ENCODE results near the gene DAPK1. TPM values are rescaled to one million over a fixed set of nuclear protein-coding genes. Genes with fewer than 3 reads are reported as not detected.

Gene DAPK1
- total RNA-seq, 1 donor from 2014 or later, result 3.6 TPM

DNA sequence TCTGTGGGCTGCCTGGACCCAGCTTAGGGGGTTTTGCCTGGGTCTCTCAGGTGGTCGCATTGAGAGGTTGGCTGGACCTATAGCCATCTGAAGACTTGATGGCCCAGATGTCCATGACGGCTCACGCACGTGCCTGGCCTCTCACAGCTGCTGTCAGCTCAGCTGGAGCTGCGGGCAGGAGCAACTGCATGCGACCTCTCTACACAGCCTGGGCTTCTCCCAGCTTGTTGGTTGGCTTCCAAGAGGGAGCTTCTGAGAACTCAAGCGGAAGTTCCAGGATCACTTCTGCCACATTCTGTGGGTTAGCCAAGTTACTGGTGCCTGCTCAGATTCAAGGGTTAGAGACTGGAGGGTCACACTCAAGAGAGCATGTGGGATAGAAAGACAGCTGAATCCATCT is 99.2 kb downstream of the DAPK1 start:
- Mint-ChIP-seq H3K9me3 (no peaks in the 10 kb centered on the region), H3K4me3 (no peak overlapping the region), H3K4me1 (no peaks in the 10 kb centered on the region), H3K27me3 (peaks cover 2% of the 10 kb centered on the region), H3K27ac (no peak overlapping the region), H3K36me3 (ENCODE audit: low read depth) (no peaks in the 10 kb centered on the region)
- intact Hi-C loops (cut with micrococcal nuclease), result no loop called here
- no peak for DNase-seq

DNA sequence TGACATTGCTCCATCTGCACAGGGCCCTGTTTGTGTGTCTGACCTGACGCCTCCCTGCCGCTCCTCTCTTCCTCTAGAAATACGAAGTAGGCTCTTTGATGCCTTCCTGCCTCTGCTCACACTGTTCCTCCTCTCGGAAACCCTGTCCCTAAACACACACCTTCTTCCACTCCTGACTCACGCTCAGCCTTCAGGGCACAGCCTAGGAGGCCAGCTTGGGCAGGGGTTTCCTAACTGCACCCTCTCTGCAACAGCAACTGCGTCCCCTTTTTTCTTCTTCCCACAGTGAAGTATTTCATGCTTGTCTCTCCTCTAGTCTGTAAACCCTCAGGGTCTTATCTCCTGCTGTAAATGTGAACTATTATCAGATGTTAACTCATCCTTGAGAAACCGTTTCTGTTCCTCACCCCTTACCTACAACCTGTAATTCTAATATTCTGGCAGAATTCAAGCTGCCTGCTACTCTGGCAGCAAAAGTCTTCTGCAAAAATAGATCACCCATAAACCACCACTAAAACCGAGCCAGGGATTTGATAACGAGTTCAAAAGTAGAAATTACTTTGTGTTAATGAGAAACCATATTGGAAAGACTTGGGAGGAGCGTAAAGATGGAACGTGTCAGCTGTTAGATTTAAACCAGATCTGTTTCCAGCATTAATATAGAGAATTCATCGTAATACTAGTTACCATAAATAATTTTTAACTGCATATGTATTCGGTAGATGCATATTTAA is 100.2 kb downstream of the DAPK1 start:
- intact Hi-C loops (cut with micrococcal nuclease), result no loop called here
- no peaks in the 10 kb centered on the region for H3K36me3 Mint-ChIP-seq (ENCODE audit: low read depth)
- no peaks in the 10 kb centered on the region for H3K9me3 Mint-ChIP-seq
- no peak overlapping the region for H3K27ac Mint-ChIP-seq
- no peaks in the 10 kb centered on the region for H3K4me1 Mint-ChIP-seq
- no peak for DNase-seq
- H3K4me3 Mint-ChIP-seq, result no peak overlapping the region
- peaks cover 2% of the 10 kb centered on the region for H3K27me3 Mint-ChIP-seq

DNA sequence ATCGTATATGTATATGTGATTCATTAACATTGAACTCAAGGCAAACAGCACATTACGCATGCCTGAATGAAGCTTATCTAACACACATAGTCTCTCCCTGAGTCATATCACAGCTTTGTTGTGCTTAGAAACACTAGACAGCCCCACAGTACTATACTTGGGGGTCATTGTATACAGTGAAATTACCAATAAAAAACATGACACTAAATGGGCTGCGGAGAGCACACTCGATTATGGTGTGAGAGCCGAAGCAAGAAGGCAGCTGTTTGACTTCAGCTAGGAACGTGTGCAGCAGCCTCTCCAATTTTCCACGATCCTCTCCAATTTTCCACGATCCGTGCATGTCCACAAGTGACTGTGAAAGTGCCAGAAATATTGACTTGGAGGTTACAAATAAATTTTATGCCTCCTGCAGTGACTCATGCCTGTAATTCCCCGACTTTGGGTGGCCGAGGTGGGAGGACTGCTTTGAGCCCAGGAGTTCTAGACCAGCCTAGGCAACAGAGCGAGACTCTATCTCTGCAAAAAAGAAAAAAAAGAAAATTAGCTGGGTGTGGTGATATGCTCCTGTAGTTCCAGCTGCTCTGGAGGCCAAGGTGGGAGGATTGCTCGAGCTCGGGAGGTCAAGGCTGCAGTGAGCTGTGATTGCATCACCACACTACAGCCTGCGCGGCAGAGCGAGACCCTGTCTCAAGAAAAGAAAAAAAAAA is 102.4 kb downstream of the DAPK1 start:
- H3K27ac Mint-ChIP-seq, result no peak overlapping the region
- intact Hi-C loops (cut with micrococcal nuclease), result no loop called here
- peaks cover 6% of the 10 kb centered on the region for H3K27me3 Mint-ChIP-seq
- H3K4me1 Mint-ChIP-seq, result no peaks in the 10 kb centered on the region
- H3K36me3 Mint-ChIP-seq (ENCODE audit: low read depth), result no peaks in the 10 kb centered on the region
- H3K4me3 Mint-ChIP-seq, result no peak overlapping the region
- DNase-seq, result no peak
- H3K9me3 Mint-ChIP-seq, result no peaks in the 10 kb centered on the region

DNA sequence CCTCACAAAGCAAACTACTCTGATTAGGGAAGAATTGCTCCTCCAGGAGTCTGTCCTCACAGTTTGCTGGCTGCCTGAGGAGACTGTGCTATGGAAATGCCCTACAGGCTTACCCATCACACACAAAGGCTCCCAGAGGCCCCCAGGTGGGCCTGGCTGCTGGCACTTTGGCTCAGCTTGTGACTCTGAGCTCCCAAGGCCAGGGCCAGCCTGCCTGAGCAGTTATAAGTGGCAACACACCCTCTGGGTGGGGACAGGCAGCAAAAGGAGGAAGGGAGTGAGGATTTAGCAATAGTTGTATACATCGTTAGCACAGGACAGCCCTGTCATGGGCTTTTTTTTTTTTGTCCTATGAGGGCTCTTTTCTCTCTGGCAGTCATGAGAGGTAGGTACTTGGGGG is 103.5 kb downstream of the DAPK1 start:
- intact Hi-C loops (cut with micrococcal nuclease), result no loop called here
- Mint-ChIP-seq H3K4me1 (peaks cover 2% of the 10 kb centered on the region), H3K27ac (no peak overlapping the region), H3K27me3 (peaks cover 15% of the 10 kb centered on the region), H3K9me3 (no peaks in the 10 kb centered on the region), H3K4me3 (no peak overlapping the region), H3K36me3 (ENCODE audit: low read depth) (no peaks in the 10 kb centered on the region)
- no peak for DNase-seq

DNA sequence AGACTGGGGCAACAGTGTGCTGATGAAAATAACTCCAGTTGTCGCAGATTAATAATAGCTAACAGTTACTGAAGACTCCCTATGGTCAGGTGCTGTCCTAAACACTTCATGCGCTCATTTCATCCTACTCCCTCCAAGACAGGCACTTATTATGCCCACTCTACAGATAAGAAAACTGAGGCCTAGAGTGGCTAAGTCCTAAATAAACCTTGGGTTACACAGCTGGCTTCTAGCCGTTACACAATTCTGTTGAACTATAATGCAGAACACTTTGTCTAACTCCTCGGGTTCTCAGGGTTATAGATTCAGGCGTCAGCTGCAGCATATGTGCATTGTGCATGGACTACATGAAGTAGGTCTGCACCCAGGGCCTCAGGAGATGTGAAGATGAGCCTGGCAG is 103.9 kb downstream of the DAPK1 start:
- Mint-ChIP-seq H3K4me1 (peaks cover 2% of the 10 kb centered on the region), H3K27ac (no peak overlapping the region), H3K36me3 (ENCODE audit: low read depth) (no peaks in the 10 kb centered on the region), H3K4me3 (no peak overlapping the region), H3K9me3 (no peaks in the 10 kb centered on the region), H3K27me3 (peaks cover 16% of the 10 kb centered on the region)
- intact Hi-C loops (cut with micrococcal nuclease), result no loop called here
- DNase-seq, result no peak

DNA sequence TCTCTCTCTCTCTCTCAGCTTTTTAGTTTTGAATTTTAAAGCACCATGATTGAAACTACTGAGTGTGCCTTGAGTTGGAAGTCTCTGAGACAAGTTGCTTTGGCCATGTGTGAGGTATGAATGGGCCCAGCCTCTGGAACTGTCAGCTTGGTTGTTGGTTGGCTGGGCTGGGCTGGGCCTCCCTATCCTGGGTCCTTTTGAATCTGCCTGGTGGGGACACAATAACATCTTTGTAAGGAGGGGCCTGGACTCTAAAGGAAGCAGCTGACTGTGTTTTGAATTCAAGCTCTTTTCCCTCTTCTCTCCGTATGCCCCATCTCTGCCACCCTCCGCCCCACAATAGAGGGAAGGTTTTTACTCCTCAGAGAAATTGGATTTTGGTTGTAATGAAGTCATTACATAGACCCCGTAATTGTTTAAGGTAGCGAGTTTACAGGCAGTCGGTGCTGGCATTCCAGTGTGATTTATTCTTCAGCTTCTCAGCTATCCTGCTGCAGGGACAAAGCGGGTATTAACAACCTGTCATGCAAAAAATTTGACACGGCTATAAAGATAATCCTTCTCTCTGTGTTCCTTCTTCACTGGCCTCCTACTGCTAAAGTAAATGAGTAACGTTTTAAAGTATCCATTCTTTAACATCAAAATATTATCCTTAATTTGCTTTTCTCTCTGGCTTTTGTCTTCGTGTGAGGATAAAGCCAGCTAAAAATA is 105.4 kb downstream of the DAPK1 start:
- Mint-ChIP-seq H3K27me3 (peaks cover 16% of the 10 kb centered on the region), H3K9me3 (peaks cover 6% of the 10 kb centered on the region), H3K27ac (no peak overlapping the region), H3K4me3 (no peak overlapping the region), H3K4me1 (peaks cover 2% of the 10 kb centered on the region), H3K36me3 (ENCODE audit: low read depth) (no peaks in the 10 kb centered on the region)
- intact Hi-C loops (cut with micrococcal nuclease), result no loop called here
- no peak for DNase-seq

DNA sequence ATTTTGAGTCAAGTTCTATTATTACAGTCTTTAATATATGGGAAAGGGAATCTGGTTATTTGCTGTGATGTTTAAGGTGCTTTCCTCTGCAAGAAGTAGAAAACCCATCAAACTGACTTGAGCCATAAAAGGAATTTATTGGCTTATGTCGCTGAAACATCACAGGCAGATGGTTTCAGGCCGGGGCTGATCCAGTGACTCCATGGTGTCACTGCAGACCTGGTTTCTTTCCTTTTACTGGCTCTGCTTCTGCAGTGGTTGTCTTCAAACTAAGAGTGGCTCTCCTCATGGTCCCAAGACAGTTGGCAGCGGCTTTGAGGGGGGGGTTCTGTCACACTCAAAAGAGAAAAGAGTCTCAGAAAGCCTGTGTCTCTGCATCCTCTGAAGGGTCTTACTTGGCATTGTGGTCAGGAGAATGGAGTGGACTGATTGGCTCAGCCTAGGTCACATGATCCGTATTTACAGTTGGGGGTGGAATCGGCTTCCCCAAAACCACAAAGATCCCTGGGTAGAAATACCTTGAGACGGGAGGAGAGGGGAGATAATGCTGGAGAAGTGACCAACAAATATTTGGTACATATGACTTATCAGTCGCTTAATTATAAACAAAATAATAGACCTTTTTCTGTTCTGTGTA is 106.3 kb downstream of the DAPK1 start:
- Mint-ChIP-seq H3K4me1 (peaks cover 2% of the 10 kb centered on the region), H3K27me3 (peaks cover 16% of the 10 kb centered on the region), H3K27ac (no peak overlapping the region), H3K36me3 (ENCODE audit: low read depth) (no peaks in the 10 kb centered on the region), H3K4me3 (no peak overlapping the region), H3K9me3 (peaks cover 6% of the 10 kb centered on the region)
- intact Hi-C loops (cut with micrococcal nuclease), result no loop called here
- no peak for DNase-seq

DNA sequence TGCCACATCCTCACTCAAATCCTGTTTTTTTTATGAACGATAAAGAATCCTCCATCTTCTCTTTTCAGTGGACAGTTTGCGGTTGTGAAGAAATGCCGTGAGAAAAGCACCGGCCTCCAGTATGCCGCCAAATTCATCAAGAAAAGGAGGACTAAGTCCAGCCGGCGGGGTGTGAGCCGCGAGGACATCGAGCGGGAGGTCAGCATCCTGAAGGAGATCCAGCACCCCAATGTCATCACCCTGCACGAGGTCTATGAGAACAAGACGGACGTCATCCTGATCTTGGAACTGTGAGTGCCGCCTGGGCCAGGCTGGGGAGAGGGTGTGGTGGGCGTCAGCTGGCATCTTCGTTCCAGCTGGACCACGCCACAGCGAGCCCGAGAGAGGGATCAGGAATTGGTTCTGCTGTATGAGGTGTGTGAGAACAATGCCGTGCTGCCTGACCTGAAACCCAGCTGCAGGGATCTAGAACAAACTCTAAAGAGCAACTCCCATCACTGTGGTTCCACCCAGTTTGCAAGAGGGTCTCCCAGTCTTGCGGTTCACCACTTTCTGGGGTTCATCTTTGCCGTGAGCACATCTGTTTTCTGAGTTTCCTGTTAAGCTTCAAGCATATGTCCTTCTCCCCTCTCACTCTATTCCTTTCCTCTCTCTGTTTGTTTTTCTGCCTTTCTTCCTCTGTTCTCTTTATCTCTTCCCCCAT is 107.4 kb downstream of the DAPK1 start:
- no peak overlapping the region for H3K27ac Mint-ChIP-seq
- peaks cover 2% of the 10 kb centered on the region for H3K4me1 Mint-ChIP-seq
- H3K4me3 Mint-ChIP-seq, result no peak overlapping the region
- no peak for DNase-seq
- no peaks in the 10 kb centered on the region for H3K36me3 Mint-ChIP-seq (ENCODE audit: low read depth)
- H3K27me3 Mint-ChIP-seq, result peaks cover 16% of the 10 kb centered on the region
- H3K9me3 Mint-ChIP-seq, result peaks cover 6% of the 10 kb centered on the region
- intact Hi-C loops (cut with micrococcal nuclease), result no loop called here

DNA sequence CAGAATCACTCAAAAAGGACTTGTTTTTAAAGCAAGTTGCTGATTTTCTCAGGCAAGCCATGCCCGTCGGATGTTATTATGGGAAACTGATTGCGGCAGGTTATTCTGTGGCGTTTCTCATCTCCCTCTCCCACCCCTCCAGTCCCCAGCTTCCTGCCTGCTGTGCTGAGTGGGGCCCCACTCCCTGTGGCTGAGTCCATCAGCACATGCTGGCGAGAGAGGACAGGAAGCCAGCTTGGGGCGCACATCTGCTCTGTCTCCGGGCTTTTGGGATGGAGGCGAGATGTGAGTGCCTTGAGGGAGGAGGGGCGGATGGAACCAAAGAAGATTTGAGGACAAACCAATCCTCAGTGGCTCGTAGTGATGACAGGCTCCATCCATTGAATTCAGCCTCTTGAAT is 108.0 kb downstream of the DAPK1 start:
- Mint-ChIP-seq H3K27me3 (peaks cover 16% of the 10 kb centered on the region), H3K4me1 (peaks cover 2% of the 10 kb centered on the region), H3K36me3 (ENCODE audit: low read depth) (no peaks in the 10 kb centered on the region), H3K9me3 (peaks cover 6% of the 10 kb centered on the region), H3K27ac (no peak overlapping the region), H3K4me3 (no peak overlapping the region)
- intact Hi-C loops (cut with micrococcal nuclease), result no loop called here
- DNase-seq, result no peak

DNA sequence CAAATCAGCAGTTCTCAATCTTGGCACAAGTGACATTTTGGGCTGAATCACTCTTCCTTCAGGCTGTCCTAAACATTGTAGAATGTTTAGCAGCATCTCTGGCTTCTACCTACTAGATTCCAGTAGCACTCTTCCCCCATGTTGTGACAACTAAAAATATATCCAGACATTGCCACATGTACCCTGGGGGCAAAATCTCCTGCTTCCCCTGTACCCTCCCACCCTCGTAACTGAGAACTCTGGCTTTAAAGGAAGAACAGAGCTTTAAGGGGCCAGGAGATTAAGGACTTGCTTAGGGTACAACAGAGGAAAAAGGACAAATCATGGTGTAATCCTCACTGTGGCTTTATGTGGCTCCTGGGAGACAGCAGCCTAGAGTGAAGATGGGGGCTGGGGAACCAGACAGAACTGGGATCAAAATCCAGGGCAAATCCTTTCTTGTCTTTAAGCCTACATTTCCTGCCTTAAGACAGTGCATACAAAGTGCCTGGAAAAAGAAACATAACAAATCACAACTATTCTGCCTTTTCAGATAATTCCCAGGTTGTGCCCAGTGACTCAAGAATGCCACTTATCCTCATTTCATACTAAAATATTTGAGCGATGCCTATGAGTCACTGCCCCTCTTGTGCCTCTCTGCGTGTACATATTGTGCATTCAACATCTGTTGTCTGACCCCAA is 109.3 kb downstream of the DAPK1 start:
- H3K36me3 Mint-ChIP-seq (ENCODE audit: low read depth), result no peaks in the 10 kb centered on the region
- H3K27me3 Mint-ChIP-seq, result peaks cover 16% of the 10 kb centered on the region
- intact Hi-C loops (cut with micrococcal nuclease), result no loop called here
- H3K27ac Mint-ChIP-seq, result no peak overlapping the region
- H3K4me3 Mint-ChIP-seq, result no peak overlapping the region
- H3K4me1 Mint-ChIP-seq, result peaks cover 2% of the 10 kb centered on the region
- peaks cover 6% of the 10 kb centered on the region for H3K9me3 Mint-ChIP-seq
- no peak for DNase-seq

DNA sequence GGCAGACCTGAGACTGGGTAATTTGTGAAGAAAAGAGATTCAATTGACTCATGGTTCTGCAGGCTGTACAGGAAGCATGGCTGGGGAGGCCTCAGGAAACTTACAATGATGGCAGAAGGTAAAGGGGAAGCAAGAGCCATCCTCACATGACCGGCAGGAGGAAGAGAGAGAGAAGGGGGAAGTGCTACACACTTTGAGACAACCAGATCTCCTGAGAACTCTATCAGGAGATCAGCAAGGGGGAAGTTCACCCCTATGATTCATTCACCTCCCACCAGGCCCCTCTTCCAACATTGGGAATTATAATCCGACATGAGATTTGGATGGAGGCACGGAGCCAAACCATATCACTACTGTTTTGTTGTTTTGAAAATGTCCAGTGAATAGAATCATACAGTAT is 110.2 kb downstream of the DAPK1 start:
- Mint-ChIP-seq H3K27ac (no peak overlapping the region), H3K27me3 (peaks cover 16% of the 10 kb centered on the region), H3K36me3 (ENCODE audit: low read depth) (no peaks in the 10 kb centered on the region), H3K9me3 (peaks cover 6% of the 10 kb centered on the region), H3K4me3 (no peak overlapping the region), H3K4me1 (peaks cover 2% of the 10 kb centered on the region)
- intact Hi-C loops (cut with micrococcal nuclease), result no loop called here
- no peak for DNase-seq

DNA sequence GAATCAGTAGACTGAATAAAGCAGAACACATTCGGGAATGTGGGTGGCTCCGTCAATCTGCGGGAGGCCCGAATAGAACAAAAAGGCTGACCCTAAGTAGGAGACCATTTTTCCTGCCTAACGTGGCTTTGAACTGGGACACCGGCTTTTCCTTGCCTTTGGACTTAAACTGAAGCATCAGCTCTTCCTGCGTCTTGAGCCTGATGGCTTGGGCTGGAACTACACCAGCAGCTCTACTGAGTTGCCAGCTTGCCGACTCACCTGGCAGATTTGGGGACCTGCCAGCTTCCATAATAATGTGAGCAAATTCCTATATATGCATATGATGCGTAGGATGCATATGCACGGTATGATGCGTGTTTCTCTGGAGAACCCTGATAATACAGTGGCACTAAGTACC is 111.3 kb downstream of the DAPK1 start:
- H3K4me3 Mint-ChIP-seq, result no peak overlapping the region
- H3K36me3 Mint-ChIP-seq (ENCODE audit: low read depth), result no peaks in the 10 kb centered on the region
- peaks cover 16% of the 10 kb centered on the region for H3K27me3 Mint-ChIP-seq
- no peak overlapping the region for H3K27ac Mint-ChIP-seq
- intact Hi-C loops (cut with micrococcal nuclease), result no loop called here
- peaks cover 6% of the 10 kb centered on the region for H3K9me3 Mint-ChIP-seq
- H3K4me1 Mint-ChIP-seq, result peaks cover 2% of the 10 kb centered on the region
- DNase-seq, result no peak

DNA sequence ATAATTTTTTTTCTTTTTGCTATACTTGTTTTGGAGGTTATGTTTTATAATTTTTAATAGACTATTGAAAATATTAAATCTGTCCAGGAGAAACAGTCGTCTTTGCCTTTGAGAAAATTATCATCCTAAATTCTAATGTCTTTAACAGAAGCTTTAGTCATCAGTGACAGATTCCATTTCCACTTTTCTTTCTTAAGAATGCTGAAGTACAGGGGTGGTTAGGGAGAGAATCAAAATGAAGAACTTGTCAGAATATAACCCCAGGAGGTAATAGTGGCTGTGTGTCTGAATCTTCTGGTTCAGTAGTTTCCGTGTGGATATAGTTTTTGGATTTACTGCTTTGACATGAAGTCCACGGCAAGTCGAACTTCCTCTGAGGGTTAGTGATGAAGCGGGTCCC is 111.8 kb downstream of the DAPK1 start:
- intact Hi-C loops (cut with micrococcal nuclease), result no loop called here

More for the DNA sequence above, 111.8 kb downstream of the DAPK1 start:
- H3K27me3 Mint-ChIP-seq, result peaks cover 16% of the 10 kb centered on the region
- no peak overlapping the region for H3K4me3 Mint-ChIP-seq
- peaks cover 6% of the 10 kb centered on the region for H3K9me3 Mint-ChIP-seq
- H3K36me3 Mint-ChIP-seq (ENCODE audit: low read depth), result no peaks in the 10 kb centered on the region
- H3K27ac Mint-ChIP-seq, result no peak overlapping the region
- DNase-seq, result no peak
- peaks cover 2% of the 10 kb centered on the region for H3K4me1 Mint-ChIP-seq
